K562 treated with DMSO at 1 percent for 24 hours (cell line): Measurements from ENCODE around the gene KNSTRN. TPM values are rescaled to one million over a fixed set of nuclear protein-coding genes. Genes with fewer than 3 reads are reported as not detected.

Experiments used
- total RNA-seq: library from RNA; unstranded; fragments of 300-600 nt; gene quantifications from 2 replicates; pipeline ENCODE4 v1.2.3, GENCODE V29; 2022; ENCODE audit warnings: low read depth; ENCODE audit not compliant: insufficient read depth

KNSTRN gene
- 34.5 and 40.1 TPM in 2 replicates for total RNA-seq

GRCh38 chr15:40382580-40383456 lies at the start of gene KNSTRN:
TSS of gene KNSTRN (plus strand) at chr15:40382721. CDS start at chr15:40382836, 115 bp downstream.

GRCh38 chr15:40340740-40341400 lies 41.7 kb upstream of the KNSTRN start, which contains the start of gene CCDC9B:
TSS of gene CCDC9B (minus strand) at chr15:40340939. CDS start at chr15:40340819, 120 bp downstream.

GRCh38 chr15:40357723-40358470 lies 24.6 kb upstream of the KNSTRN start, which contains the start of gene DISP2:
TSS of gene DISP2 (plus strand) at chr15:40358219. CDS start at chr15:40358322, 103 bp downstream.

GRCh38 chr15:40405501-40406381 lies 23.2 kb downstream of the KNSTRN start, which contains the start of gene IVD:
TSS of gene IVD (plus strand) at chr15:40405795. CDS start at chr15:40405828, 33 bp downstream.

GRCh38 chr15:40440743-40441564 lies 58.4 kb downstream of the KNSTRN start, which contains the start of gene BAHD1:
TSS of gene BAHD1 (plus strand) at chr15:40440953. CDS start at chr15:40458465, 17,512 bp downstream.

Other genes starting within 250 kb of the KNSTRN start
- 29.5 and 36.9 TPM in 2 replicates for gene BUB1B, start 221.7 kb upstream of the KNSTRN start, total RNA-seq
- gene PAK6, start 143.7 kb upstream of the KNSTRN start, total RNA-seq: 0.25 TPM in 1 of 2 replicates, not detected in the other
- 1.3 and 1.6 TPM in 2 replicates for gene ANKRD63, start 99.7 kb upstream of the KNSTRN start, total RNA-seq
- 7.2 and 7.7 TPM in 2 replicates for gene PLCB2, start 74.8 kb upstream of the KNSTRN start, total RNA-seq
- gene INAFM2, start 59.0 kb upstream of the KNSTRN start, total RNA-seq: 24.3 and 26.6 TPM in 2 replicates
- gene CCDC9B, start 41.8 kb upstream of the KNSTRN start, total RNA-seq: 0.58 and 1.2 TPM in 2 replicates
- not detected in 2 replicates for gene PHGR1, start 31.7 kb upstream of the KNSTRN start, total RNA-seq
- gene DISP2, start 24.5 kb upstream of the KNSTRN start, total RNA-seq: 0.06 and 0.09 TPM in 2 replicates
- gene IVD, start 23.1 kb downstream of the KNSTRN start, total RNA-seq: 3.5 TPM in 2 replicates
- 28.7 and 29.9 TPM in 2 replicates for gene BAHD1, start 58.2 kb downstream of the KNSTRN start, total RNA-seq
- gene CHST14, start 88.3 kb downstream of the KNSTRN start, total RNA-seq: 17.6 and 22.4 TPM in 2 replicates
- 19.0 and 22.3 TPM in 2 replicates for gene CCDC32, start 182.3 kb downstream of the KNSTRN start, total RNA-seq
- gene RPUSD2, start 186.6 kb downstream of the KNSTRN start, total RNA-seq: 16.3 and 18.3 TPM in 2 replicates
- 14.3 and 18.8 TPM in 2 replicates for gene KNL1, start 211.5 kb downstream of the KNSTRN start, total RNA-seq